Activated effector memory CD4-positive, alpha-beta T cell treated with anti-CD3 and anti-CD28 coated beads, Interleukin-2, amount 50 U/mL, for 16 hours (primary cell): ENCODE results near the gene CAMSAP1.

ENCODE experiments used
- DNase-seq: peaks from one replicate; pipeline ENCODE4 v3.0.0-alpha.2; 2020

The CAMSAP1 gene

DNA sequence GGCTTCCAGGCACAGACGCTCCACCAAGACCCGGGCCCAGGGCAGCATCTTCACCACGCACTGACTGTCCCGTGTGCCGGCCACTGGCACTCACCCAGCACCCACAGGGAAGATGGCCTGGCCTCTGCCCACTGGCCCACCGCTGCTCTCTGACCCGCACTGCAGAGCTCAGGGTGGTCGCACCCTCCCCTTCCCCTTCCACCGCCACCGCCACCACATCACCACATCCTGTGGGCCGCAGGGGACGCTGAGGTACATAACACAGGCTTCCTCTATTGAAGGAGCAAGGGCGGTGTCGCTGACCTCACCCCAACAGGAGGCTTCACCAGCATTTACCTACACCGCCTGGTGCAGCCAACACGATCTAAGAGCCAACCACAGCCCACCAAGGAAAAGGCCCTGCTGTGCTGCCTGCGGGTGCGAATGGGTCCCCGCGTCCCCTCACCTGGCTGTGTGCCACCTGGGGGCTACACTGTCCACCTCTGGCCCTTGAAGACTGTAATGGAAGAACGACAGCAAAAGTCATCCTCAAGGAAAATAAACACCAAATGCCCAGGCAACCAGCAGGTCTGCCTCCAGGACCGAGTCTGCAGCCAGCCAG is 101.8 kb downstream of the CAMSAP1 start:
- DNase-seq: no peak

DNA sequence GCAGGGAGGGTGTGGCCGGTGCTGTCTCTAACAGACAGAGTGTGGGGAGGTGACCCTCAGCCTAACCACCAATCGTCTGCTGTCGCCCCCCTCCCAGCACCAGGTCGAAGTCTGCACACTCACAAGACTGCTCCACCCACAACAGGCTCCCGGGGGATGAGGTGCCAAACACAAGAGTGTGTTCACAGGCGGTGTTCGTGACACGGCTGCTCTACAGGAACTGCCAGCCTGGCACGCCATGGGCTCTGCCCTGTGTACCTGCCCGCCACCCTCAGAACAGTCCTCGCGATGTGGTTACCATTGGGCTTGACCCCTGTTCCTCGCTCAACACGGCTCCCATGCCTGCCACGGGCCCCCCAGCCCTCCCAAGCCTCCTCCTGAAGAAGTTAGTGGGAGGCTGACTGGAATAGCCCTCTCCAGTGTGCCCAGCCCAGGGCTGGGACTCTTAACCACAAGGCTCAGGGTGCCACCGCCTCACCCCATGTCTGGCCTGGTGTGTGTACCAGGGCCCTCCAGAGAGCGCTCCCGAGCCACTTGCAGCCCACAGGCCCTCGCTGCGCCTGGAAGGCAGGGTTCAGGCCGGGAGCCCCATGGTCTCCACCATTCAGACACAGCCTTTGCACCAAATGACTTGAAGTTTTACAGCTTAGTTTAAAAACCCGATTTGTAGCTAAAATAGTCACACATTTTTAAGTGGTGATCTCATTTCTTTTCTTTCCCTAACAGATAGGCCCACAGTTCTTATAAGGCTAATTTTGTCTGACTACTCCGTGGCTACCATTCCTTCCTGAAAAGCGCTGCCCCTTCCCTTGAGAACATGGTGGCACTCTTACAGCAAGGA is 102.5 kb downstream of the CAMSAP1 start:
- DNase-seq: no peak

DNA sequence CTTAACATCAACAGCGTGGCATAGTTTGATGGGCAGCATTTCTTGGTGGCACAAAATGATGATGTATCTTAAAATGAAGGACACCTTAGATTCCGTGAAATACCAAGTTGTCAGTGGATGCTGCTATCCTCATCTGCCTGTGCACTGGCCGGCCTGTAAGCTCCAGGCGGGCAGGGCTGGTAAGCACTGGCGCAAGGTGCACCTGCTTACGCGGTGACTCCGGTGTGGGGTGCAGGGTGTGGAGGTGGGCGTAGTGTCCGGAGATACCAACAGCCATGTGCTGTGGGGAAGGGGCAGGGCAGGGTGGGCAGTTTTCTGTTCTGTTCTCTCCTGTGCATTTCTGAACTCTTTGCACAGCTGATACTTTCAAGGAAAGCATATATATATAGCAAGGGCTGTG is 103.9 kb downstream of the CAMSAP1 start:
- DNase-seq: no peak

DNA sequence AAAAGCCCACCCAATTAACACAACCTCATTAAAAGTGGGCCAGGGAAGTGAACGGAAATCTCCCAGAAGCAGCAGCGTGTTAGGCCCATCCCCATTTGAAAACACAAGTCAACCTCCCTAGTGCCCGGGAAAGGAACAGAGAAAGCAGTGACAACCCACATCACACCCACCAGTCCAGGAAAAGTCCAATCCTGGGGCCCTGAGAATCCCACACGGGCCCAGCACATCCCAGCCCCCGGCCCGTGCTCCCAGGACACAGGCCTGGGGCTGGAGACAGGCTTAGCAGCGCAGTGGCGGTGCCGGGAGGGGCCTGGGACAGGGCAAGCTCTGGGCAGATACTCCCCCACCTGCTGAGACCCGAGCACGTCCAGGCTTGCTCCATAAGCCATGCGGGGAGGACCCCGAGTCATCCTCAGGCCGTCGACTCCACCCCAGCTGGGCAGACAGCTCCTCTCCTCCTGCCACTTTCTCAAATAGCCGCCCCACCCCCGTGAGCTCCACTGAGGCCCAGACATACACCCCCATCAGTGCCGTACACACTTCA is 104.4 kb downstream of the CAMSAP1 start:
- no peak for DNase-seq

DNA sequence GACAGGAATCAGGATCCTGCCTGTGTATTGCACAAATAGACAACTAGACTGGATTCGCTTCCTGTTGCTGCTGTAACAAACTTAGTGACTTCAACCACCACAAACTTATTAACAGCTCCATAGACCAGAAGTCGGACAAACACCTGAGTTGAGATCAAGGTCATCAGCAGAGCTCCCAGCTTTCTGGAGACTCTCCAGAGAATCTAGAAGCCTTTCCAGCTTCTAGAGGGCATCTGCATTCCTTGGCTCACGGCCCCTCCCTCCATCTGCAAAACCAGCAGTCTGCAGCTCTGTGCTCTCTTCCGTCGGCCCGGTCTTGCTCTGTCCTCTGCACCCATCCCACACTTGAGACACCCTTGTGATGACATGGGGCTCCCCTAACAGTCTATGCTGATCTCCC is 106.3 kb downstream of the CAMSAP1 start:
- DNase-seq: no peak

DNA sequence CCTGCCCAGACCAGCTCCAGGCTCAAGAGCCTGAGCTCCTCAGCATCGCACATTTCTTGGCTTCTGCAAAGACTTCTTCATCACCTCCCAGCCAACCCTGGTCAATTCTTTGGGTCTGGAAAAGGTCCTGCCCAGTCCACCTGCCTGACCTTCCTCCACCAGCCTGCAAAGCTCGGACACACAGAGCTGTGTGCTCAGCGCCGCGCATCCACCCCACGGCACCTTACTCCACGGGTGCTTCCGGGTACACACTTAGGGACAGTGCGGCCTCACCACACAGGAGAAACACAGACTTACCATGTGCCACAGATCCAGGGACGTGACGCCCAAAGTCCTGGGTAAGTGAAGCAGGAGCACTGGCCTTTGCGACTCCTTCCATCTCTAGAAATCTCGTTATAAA is 108.1 kb downstream of the CAMSAP1 start:
- DNase-seq: no peak

DNA sequence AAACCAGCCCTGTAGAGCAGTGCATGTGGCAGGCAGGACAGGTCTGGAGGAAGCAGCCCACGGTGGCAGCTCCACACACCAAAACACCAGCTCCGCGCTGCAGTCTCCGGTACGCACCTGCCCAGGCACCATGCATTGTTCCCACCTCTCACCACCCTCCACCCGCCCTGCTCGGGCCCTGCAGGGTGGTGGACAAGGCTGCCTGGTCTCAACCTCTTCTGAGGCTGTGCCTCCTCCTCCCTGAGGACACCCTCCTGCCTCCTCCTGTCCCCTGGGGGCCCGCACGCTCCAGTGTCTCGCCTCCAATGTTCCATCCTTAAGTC is 109.1 kb downstream of the CAMSAP1 start:
- DNase-seq: no peak

DNA sequence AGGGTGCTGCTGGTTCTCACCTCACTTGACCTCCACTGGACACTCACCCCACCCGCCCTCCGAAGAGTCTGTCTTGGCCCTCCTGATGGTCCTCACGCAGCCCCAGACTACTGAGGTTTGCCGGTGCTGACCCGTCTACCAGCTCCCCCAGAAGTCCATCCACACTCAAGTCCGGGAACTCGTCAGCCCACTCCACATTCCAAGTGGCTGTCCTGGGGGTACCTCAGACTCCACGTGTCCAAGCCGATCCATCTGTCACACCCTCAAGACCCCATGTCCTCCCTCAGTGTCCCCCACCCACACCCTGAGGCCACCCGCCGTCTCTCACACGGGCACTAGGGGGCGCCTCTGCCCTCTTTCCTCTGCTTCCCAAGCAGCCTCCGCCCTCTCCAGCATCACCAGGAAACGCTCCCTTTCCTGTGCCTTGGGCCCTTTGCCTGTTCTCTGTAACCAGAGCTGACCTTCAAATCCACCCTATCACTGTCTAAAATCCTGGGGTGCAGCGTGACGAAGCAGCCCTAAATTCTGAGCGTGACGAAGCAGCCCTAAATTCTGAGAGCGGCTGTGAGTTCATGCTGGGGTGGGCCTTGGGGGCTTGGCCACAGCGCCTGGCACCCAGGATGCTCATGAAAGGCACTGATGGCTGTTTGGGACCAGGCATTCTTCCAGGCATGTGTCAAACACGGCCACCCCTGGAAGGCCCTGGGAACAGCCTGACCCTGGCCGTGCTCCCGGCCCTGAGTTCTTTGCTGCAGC is 109.7 kb downstream of the CAMSAP1 start:
- peak; percentile 75 for DNase-seq

DNA sequence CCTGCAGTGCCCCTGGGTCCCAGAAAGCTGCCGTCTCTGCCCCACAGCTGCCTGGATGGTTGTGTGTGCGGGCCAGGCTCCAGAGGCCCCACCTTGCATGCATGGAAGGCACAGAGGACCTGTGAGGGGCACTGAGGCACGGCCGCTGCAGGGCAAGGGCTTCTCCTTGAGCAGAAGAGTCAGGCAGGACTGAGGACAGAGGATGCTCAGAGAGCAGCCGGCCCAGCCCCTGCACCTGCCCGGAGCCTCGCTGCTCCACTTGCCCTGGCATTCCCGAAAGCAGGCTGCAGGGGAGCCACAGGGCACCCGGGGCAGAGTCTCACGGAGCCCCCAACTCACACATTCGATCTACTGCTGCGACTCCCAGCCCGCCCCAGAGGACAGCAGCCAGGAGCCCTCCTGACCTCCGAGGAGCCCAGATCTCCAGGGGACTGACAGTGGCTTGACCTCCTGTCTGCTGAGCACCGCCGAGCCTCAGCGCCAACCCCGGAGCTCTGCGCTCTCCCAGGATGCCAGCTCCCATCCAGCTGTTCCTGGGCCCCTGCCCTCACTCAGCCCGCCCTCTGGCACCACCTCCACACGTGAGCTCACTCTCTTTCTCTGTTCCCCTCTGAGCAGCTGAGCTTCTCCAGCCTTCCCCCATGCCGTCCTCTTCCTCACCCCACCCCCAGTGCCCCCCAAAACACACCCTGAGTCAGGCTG is 110.4 kb downstream of the CAMSAP1 start:
- DNase-seq: no peak

DNA sequence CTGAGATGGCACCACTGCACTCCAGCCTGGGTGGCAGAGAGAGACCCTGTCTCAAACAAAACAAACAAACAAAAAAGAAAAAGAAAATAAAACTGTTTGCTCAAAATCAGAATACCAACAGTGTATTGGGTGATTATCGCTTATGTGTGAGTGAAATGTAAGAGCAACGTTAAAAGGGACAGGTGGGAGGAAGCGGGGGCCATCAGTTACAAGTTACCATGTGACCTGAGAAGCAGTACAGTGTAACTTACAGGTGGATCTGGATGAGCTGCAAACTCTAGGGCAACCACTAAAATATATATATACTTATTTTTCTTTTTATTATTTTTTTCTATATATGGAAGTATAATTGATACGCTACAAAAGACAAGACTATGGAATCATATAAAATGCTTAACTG is 112.0 kb downstream of the CAMSAP1 start:
- no peak for DNase-seq

DNA sequence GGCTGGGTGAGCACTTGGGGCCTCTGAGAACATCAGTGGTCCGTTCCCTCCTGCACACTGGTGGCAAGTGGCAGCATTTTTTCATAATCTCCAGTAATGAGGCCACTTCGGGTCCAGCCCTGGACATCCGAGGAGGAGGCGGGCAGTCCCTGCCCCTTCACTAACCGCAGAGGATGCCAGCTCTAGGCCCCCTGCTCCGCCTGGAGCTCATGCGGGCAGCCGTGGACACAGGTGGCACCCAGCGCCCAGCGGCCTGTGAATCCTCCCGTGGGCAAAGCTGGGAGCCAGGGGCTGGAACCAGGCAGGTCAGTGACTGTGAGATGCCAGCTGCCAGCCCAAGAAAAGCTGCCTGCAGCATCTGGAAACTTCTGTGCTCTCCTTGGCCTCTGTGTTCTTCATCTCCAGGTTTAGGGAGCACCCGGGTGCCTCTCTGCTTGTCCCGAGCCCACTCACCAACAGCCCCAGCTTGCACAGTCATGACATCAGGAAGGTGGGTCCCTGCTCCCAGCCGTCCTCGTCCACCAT is 112.9 kb downstream of the CAMSAP1 start:
- DNase-seq: no peak

DNA sequence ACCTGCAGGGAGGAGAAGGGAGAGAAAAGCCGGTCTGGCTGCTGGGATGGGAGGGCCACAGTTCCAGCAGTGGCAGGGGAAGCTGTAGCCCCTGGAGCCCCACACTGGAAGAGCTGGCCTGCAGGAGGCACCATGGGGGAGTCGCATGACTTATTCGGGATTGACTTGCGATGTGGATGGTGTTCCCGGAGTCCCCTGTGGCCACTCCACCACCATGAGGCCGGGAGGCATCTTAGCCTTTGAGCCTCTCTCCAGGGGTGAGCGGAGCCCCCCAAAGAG is 113.3 kb downstream of the CAMSAP1 start:
- DNase-seq: no peak

DNA sequence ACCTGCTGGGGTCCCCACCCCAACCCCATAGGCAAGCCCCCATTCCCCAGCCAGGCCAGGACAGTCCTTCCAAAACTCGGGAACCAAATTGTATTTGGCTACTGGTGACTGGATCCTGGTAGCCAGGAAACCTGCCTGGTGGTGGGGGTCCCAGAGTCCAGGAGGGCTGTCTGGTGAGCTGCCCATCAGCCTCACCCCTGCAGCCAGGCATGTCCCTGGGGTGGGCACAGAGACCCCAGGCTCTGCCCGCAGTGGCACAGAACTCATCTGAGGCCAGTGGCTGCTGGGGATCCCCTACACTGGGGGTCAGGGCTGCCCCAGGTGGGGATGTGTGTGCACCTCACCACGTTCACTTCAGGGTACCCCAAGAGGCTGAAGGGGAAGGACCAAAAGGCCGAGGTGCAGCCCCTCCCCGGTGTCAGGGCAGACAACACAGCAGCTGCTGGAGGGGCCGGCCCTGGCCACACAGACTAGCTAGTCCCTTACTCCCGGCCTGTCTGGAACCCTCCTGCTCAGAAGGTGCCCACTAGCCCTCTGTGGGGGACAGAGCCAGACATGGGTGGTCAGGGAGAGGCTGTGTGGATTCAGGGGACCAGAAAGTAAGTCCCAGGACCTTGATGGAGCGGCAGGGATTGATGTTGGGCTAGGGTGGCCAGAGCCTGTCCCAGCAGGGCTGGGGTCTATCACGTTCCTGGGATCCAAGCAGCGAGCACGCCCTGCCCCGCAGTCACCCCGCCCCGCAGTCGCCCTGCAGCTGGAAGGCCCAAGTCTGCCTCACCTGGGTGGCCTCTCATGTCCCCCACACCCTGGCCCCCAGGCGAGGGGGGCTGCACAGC is 113.9 kb downstream of the CAMSAP1 start:
- no peak for DNase-seq

DNA sequence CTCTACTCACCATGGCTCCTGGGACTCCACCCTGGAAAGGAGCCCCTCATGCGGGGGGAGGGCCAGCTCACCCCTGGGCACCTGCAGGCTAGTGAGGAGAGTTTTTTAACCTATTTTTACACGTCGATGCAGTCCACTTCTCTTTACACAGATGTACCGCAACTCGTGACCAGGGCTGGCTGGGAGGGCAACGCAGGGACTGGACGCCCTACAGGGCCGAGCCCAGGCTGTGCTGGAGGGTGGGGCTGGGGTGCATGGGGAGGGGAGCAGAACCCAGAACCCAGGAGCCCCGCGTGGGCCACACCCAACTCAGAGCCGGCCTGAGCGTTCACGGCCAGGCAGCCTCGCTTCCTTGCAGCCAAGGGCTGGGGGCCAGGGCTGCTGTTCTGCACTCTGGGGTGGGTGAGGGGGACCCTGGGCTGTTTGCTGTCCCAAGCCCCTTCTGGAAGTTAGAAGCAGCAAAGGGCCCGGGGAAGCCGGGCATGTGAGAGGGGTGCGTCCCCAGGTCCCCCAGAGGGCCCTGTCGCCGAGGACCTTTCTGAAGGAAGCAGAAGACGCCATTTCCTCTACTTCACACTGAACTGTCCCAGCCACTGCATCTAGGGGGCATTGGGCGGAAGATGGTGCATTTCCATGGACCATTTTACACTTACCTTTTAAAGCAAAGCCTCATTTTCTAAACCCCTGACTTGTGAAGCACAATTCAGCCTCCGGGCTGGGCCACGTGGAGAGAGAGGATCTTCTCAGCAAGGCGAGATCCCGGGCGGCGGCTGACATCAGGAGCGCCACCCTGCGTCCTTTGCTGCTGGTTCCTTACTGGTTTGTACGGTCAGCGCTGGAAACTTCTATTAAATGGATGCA is 114.8 kb downstream of the CAMSAP1 start:
- no peak for DNase-seq

DNA sequence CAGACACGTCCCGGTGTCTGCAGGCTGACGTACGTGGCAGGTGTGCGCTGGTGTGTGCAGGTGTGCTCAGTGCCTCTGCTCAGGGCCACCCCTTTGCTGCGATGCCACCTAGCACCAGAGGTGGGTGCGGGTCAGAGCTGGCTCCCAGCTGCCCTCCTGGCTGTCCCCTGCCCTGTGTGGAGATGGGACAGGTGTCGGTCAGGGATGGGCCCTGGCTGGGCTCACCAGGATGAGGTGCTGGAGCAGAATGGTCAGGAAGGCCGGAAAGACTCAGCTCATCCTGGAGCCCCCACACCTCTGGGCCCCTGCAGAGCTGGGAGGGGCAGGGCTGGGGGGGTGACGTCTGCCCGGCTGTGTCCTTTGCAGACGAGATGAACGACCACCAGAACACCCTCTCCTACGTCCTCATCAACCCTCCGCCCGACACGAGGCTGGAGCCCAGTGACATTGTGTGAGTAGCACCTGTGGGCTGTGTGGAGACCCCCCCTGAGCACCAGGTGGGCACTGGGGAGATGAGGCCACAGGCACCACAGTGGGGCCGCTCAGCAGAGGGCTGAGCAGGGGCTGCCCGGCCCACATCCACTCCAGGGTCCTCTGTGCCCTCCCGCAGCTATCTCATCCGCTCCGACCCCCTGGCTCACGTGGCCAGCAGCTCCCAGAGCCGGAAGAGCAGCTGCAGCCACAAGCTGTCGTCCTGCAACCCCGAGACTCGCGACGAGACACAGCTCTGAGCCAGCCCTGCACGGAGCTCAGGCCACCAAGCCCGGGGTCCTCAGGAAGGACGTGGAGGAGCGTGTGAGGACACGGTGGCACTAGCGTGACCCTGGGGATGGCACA is 115.7 kb downstream of the CAMSAP1 start:
- no peak for DNase-seq

DNA sequence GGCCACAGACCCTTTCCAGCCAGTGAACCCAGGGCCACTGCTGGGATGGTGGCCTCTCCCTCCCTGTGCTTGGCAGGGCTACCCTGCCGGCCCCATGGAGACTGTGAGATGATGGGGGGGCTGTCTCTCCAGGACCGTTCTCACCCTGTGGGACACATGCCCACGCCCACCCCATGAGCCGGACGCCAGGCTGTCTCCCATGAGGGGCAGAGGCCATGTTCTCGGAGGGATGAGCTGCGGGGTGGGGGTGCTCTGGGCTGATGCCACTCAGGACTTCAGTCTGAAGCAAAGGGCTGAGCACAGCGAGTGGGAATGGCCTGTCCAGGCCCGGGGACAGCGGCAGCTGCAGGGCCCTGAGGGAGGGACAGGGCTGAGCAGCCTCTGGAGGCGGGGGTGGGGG is 116.5 kb downstream of the CAMSAP1 start:
- DNase-seq: no peak

DNA sequence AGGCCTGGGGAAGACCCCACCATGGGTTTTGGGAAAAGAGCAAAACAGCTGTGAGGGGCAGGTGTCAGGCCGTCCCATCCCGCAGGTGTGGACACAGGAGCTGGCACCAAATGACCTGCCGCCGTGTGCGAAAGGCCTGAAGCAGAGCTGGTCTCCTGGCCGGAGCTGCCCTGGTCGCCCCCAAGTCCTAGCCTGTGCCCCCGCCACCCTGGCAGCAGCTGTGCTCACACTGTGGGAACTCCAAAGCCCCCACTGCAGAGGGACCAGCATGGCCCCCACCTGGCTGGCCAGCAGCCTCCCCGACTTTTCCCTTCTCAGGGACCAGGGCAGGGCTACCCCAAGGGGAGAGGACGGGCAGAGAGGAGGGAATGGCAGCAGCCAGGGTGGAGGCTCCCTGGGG is 117.0 kb downstream of the CAMSAP1 start:
- no peak for DNase-seq

DNA sequence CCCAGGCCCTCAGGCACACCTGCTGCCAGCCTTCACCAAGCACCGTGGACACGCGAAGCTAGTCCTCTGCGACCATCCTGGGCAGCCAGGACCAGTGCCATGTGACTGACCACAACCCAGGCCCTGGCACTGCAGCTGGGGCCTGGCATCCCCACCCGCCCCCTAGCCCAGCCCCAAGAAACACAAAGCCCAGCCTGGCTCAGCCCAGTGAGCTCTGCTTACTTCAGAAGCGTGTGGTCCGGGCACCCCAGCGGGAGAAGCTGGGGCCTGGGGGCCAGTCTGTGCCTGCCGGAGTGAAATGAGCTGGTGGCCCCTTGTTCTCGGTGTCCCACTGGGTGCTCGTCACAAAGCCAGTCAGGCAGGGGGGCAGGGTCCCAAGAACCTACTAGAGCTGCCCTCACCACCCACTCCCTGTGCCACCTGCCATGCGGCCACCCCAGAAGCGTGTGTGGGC is 117.5 kb downstream of the CAMSAP1 start:
- no peak for DNase-seq

DNA sequence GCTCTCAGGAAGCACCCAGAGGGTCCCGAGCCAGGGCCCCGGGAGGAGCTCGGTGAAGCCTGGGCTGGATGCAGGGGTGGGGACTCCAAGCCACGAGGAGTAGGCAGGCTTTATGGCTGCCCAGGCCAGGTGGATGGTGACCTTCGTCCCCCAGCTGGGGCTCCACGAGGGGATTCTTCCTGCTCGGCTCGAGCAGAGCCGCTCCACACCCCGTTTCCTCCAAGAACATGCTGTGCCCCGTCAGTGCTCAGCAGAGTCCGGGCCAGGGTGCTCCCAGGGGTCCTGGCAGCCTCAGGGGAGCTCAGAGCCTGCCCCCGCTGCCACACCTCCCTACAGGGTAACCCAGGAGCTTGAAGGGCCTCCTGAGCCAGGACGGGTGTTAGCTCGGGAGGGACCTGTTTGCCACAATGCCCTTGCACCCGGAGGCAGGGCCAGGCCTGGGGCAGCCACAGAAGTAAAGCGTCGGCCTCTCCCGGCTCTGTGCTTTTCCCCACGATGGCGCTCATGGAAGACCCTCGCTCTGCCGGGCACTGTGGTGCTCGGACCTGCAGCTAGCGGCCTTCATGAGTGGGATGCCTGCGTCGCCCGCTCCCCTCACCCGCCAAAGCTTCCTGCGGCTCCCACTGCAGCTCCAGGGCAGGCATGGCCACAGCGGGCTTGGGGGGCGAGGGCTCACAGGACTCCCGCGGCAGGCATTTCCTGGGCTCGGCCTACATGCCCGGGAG is 118.6 kb downstream of the CAMSAP1 start:
- no peak for DNase-seq
